Measurements from ENCODE around the gene PDLIM5.

PDLIM5 gene

GRCh38 chr4:94561249-94562024 lies 109.7 kb downstream of the PDLIM5 start:
- ChIA-PET POLR2A (ENCODE audit: low non-redundant PET) (no interaction called here), CTCF (no interaction called here)
- DNase-seq (ENCODE audit: low spot score) = no peak
- H3K27ac ChIP-seq = no peak overlapping the region
- no peak for TF ChIP-seq CTCF (conservative IDR thresholded peaks at IDR 0.05; ENCODE audit: low read depth)

GRCh38 chr4:94562285-94562684 lies 110.5 kb downstream of the PDLIM5 start:
- ChIA-PET POLR2A (ENCODE audit: low non-redundant PET) (no interaction called here), CTCF (no interaction called here)
- H3K27ac ChIP-seq = no peak overlapping the region
- TF ChIP-seq CTCF (conservative IDR thresholded peaks at IDR 0.05; ENCODE audit: low read depth) = no peak
- DNase-seq (ENCODE audit: low spot score) = no peak

GRCh38 chr4:94564252-94564651 lies 112.5 kb downstream of the PDLIM5 start:
- TF ChIP-seq CTCF (conservative IDR thresholded peaks at IDR 0.05; ENCODE audit: low read depth) = no peak
- CTCF ChIA-PET = no interaction called here
- no peak overlapping the region for H3K27ac ChIP-seq
- DNase-seq (ENCODE audit: low spot score) = no peak
- POLR2A ChIA-PET (ENCODE audit: low non-redundant PET) = no interaction called here

- H3K27ac ChIP-seq = no peak overlapping the region
- no peak for TF ChIP-seq CTCF (conservative IDR thresholded peaks at IDR 0.05; ENCODE audit: low read depth)
- ChIA-PET POLR2A (ENCODE audit: low non-redundant PET) (no interaction called here), CTCF (interaction anchor here (0.6 kb wide), 1 partner anchor 816 kb away, joined by 3 read pairs; no protein-coding TSS in a partner anchor)
- DNase-seq (ENCODE audit: low spot score) = no peak
Observed at GRCh38 chr4:94566420-94566819, 114.7 kb downstream of the PDLIM5 start.

GRCh38 chr4:94567811-94568210 lies 116.1 kb downstream of the PDLIM5 start:
- no peak for TF ChIP-seq CTCF (conservative IDR thresholded peaks at IDR 0.05; ENCODE audit: low read depth)
- no peak overlapping the region for H3K27ac ChIP-seq
- POLR2A ChIA-PET (ENCODE audit: low non-redundant PET) = no interaction called here
- CTCF ChIA-PET = no interaction called here
- DNase-seq (ENCODE audit: low spot score) = no peak

GRCh38 chr4:94570558-94570957 lies 118.8 kb downstream of the PDLIM5 start:
- ChIA-PET CTCF (no interaction called here), POLR2A (ENCODE audit: low non-redundant PET) (no interaction called here)
- no peak for TF ChIP-seq CTCF (conservative IDR thresholded peaks at IDR 0.05; ENCODE audit: low read depth)
- DNase-seq (ENCODE audit: low spot score) = no peak
- H3K27ac ChIP-seq = no peak overlapping the region
